Gastrocnemius medialis (tissue), 4 donors: ENCODE measurements around the gene EP300.

Source experiments
- CTCF ChIP-seq, 5 experiments: fragments of 450-650 bp in 3 of 5; fragments of 200-600 bp in 2 of 5; sonication (generic) in 2 of 5; IDR thresholded peaks in 4 of 5; conservative IDR thresholded peaks in 1 of 5; 1 replicate in 4 of 5; 2 replicates in 1 of 5; pipeline ENCODE4 v1.5.1; 2016 to 2019; ENCODE audit warnings: antibody characterized with exemption in 5 of 5, mild to moderate bottlenecking in 3 of 5, moderate library complexity in 3 of 5
- POLR2A ChIP-seq, 2 donors: fragments of 450-650 bp; IDR thresholded peaks; one replicate each; pipeline ENCODE4 v1.6.1; 2017; ENCODE audit warnings: antibody characterized with exemption in 2 of 2, mild to moderate bottlenecking in 2 of 2, moderate library complexity in 2 of 2

GRCh38 chr22:41204992-41205900, 112.9 kb downstream of the EP300 start, which contains the start of gene L3MBTL2:
- TF ChIP-seq CTCF (IDR thresholded peaks at IDR 0.05 in 4 of 5, conservative IDR thresholded peaks at IDR 0.05 in 1 of 5), result no peak
- peak in 1 of 2 donors; percentile 43 for TF ChIP-seq POLR2A (IDR thresholded peaks at IDR 0.05)
